Stomach (tissue), 9 donors: Measurements from ENCODE around the gene SPAG9. TPM values are rescaled to one million over a fixed set of nuclear protein-coding genes. Genes with fewer than 3 reads are reported as not detected.
"Not testable (repeated sequence)": the region's sequence is repeated elsewhere in the genome, so short reads cannot be mapped to it uniquely, and the experiment has no call there.

Experiments
- DNase-seq, 2 donors: peaks; one replicate each; pipeline versions ENCODE4 v3.0.0 to v3.0.0-alpha.2; 2013 to 2019
- H3K27ac ChIP-seq, 5 donors: fragments of 200-600 bp in 4 of 5; sonication (generic) in 4 of 5; one replicate each; pipeline ENCODE4 v1.5.1; 2013 to 2019; ENCODE audit warnings: mild to moderate bottlenecking in 1 of 5, moderate library complexity in 1 of 5
- H3K27me3 ChIP-seq, 3 donors: fragments of 200-600 bp; sonication (generic); one replicate each; pipeline ENCODE4 v1.5.1; 2017 to 2019; ENCODE audit warnings: mixed run types in 1 of 3
- H3K36me3 ChIP-seq, 4 donors: fragments of 200-600 bp; sonication (generic); 1 replicate in 3 of 4; 2 replicates in 1 of 4; pipeline ENCODE4 v1.5.1; 2016 to 2019
- H3K4me1 ChIP-seq, 4 donors: fragments of 200-600 bp; sonication (generic); one replicate each; pipeline ENCODE4 v1.5.1; 2016 to 2019
- H3K4me3 ChIP-seq, 4 donors: fragments of 200-600 bp; sonication (generic) in 3 of 4; one replicate each; pipeline ENCODE4 v1.5.1; 2016 to 2019; ENCODE audit warnings: mild to moderate bottlenecking in 1 of 4
- H3K9me3 ChIP-seq, 4 donors: fragments of 200-600 bp; sonication (generic); one replicate each; pipeline ENCODE4 v1.5.1; 2016 to 2019
- EP300 ChIP-seq: sonication (generic); formaldehyde crosslinking; IDR thresholded peaks from one replicate; pipeline ENCODE4 v1.6.1; 2017; ENCODE audit warnings: antibody characterized with exemption
- POLR2A ChIP-seq, 4 donors: fragments of 450-650 bp; IDR thresholded peaks; one replicate each; pipeline ENCODE4 v1.6.1; 2016; ENCODE audit warnings: antibody characterized with exemption in 4 of 4, control low read depth in 2 of 4, mild to moderate bottlenecking in 1 of 4, moderate library complexity in 1 of 4
- POLR2AphosphoS5 ChIP-seq, 3 donors: sonication (generic); formaldehyde crosslinking; IDR thresholded peaks; one replicate each; pipeline ENCODE4 v1.6.1; 2016; ENCODE audit warnings: antibody characterized with exemption in 3 of 3
- WGBS, 5 donors: extraction: QIAGEN DNeasy Blood & Tissue Kit in 3 of 5; methylation state at CpG; one replicate each; pipeline versions ENCODE4 v1.1.5 to v1.1.7; 2013 to 2018; 5-methylcytosine and 5-hydroxymethylcytosine counted together
- intact Hi-C: fragments of 100-400 bp; cut with DNase I; formaldehyde crosslinking; loops from one replicate; pipeline ENCODE4 v1.15.1; 2023; ENCODE audit warnings: low total_unique reads
- polyA plus RNA-seq, 3 donors: library from polyadenylated mRNA; stranded (reverse); fragments of 200-250 nt; gene quantifications; one replicate each; pipeline ENCODE4 v1.2.3, GENCODE V29; 2013
- total RNA-seq, 5 donors: library from RNA; depleted of rRNA; stranded (reverse); fragments of >200 nt; gene quantifications; one replicate each; pipeline versions ENCODE4 v1.1.0 to v1.2.3, GENCODE V29; 2014 to 2016
- TF ChIP-seq, protein P1 (sequence below), 7 experiments: fragments of 450-650 bp in 4 of 7; fragments of 200-600 bp in 3 of 7; sonication (generic) in 3 of 7; IDR thresholded peaks; one replicate each; pipeline ENCODE4 v1.5.1; 2016 to 2019; ENCODE audit warnings: antibody characterized with exemption in 7 of 7, control low read depth in 2 of 7, mild to moderate bottlenecking in 1 of 7
- donor health status: healthy with polysubstance abuse.
- donor health status: Bipolar disorder and iron deficiency.
- donor health status: healthy.

SPAG9 gene
- total and polyA plus RNA-seq, 8 donors: 10.2 to 209 (median 56.5) TPM

GRCh38 chr17:51103050-51103449 lies 17.6 kb downstream of the SPAG9 start:
- no peak for DNase-seq
- WGBS, 5 donors: 18 to 44% (median 31%) methylated on average over 3 of the region's 3 CpGs
- Histone ChIP-seq H3K36me3 (peaks cover 0 to 3% (median 0%) of the 10 kb centered on the region in 4 donors), H3K4me3 (no peak overlapping the region), H3K9me3 (no peaks in the 10 kb centered on the region), H3K27me3 (no peaks in the 10 kb centered on the region), H3K4me1 (peaks cover 28 to 75% (median 48%) of the 10 kb centered on the region in 4 donors), H3K27ac (peak overlapping the region in 1 of 5 donors; percentile 15)
- TF ChIP-seq POLR2A (IDR thresholded peaks at IDR 0.05): no peak
- TF ChIP-seq, protein P1, sequence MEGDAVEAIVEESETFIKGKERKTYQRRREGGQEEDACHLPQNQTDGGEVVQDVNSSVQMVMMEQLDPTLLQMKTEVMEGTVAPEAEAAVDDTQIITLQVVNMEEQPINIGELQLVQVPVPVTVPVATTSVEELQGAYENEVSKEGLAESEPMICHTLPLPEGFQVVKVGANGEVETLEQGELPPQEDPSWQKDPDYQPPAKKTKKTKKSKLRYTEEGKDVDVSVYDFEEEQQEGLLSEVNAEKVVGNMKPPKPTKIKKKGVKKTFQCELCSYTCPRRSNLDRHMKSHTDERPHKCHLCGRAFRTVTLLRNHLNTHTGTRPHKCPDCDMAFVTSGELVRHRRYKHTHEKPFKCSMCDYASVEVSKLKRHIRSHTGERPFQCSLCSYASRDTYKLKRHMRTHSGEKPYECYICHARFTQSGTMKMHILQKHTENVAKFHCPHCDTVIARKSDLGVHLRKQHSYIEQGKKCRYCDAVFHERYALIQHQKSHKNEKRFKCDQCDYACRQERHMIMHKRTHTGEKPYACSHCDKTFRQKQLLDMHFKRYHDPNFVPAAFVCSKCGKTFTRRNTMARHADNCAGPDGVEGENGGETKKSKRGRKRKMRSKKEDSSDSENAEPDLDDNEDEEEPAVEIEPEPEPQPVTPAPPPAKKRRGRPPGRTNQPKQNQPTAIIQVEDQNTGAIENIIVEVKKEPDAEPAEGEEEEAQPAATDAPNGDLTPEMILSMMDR (IDR thresholded peaks at IDR 0.05): no peak
- TF ChIP-seq EP300: no peak
- TF ChIP-seq POLR2AphosphoS5 (IDR thresholded peaks at IDR 0.05): no peak
- intact Hi-C loops: no loop called here

- TF ChIP-seq EP300: no peak
- peak in 1 of 3 donors; percentile 4 for TF ChIP-seq POLR2AphosphoS5 (IDR thresholded peaks at IDR 0.05)
- WGBS, 5 donors: 23 to 56% (median 46%) methylated on average over 4 of the region's 4 CpGs
- intact Hi-C loops: no loop called here
- H3K36me3 ChIP-seq: peaks cover 0 to 3% (median 0%) of the 10 kb centered on the region in 4 donors
- H3K4me3 ChIP-seq: no peak overlapping the region
- peak in 1 of 2 donors; percentile 74 for DNase-seq
- H3K27ac ChIP-seq: peak overlapping the region in 4 of 5 donors; percentile 42 to 58 (median 48)
- H3K27me3 ChIP-seq: no peaks in the 10 kb centered on the region
- no peaks in the 10 kb centered on the region for H3K9me3 ChIP-seq
- H3K4me1 ChIP-seq: peaks cover 6 to 62% (median 33%) of the 10 kb centered on the region in 4 donors
These were observed 22.8 kb downstream of the SPAG9 start for GRCh38 chr17:51097708-51098446.

GRCh38 chr17:51091635-51092034 lies 29.0 kb downstream of the SPAG9 start:
- Histone ChIP-seq H3K9me3 (no peaks in the 10 kb centered on the region), H3K4me3 (no peak overlapping the region), H3K36me3 (no peaks in the 10 kb centered on the region), H3K27ac (no peak overlapping the region), H3K4me1 (peaks cover 0 to 55% (median 32%) of the 10 kb centered on the region in 4 donors), H3K27me3 (no peaks in the 10 kb centered on the region)
- no peak for DNase-seq
- 72 to 79% (median 74%) methylated on average over 2 of the region's 2 CpGs for WGBS, 5 donors
- TF ChIP-seq, protein P1 (IDR thresholded peaks at IDR 0.05): no peak
- TF ChIP-seq EP300: no peak
- TF ChIP-seq POLR2AphosphoS5 (IDR thresholded peaks at IDR 0.05): no peak
- TF ChIP-seq POLR2A (IDR thresholded peaks at IDR 0.05): no peak
- intact Hi-C loops: no loop called here

- H3K9me3 ChIP-seq, H3K4me3 ChIP-seq, intact Hi-C loops, H3K27me3 ChIP-seq, H3K36me3 ChIP-seq: not testable (repeated sequence)
- 88 to 98% (median 90%) methylated on average over 10 of the region's 10 CpGs for WGBS, 5 donors
- Histone ChIP-seq H3K4me1 (peaks cover 9 to 65% (median 28%) of the 10 kb centered on the region in 4 donors), H3K27ac (peak overlapping the region in 2 of 5 donors; percentile 28 to 39)
- DNase-seq: peak in 1 of 2 donors; percentile 39
These were observed 31.8 kb downstream of the SPAG9 start for GRCh38 chr17:51088868-51089267.

- Histone ChIP-seq H3K4me1 (peaks cover 9 to 61% (median 27%) of the 10 kb centered on the region in 4 donors), H3K27me3 (no peaks in the 10 kb centered on the region)
These were observed 32.4 kb downstream of the SPAG9 start for GRCh38 chr17:51088287-51088686.

More at GRCh38 chr17:51088287-51088686, 32.4 kb downstream of the SPAG9 start:
- no peak for DNase-seq
- TF ChIP-seq, protein P1 (IDR thresholded peaks at IDR 0.05): no peak
- no peak for TF ChIP-seq EP300
- TF ChIP-seq POLR2AphosphoS5 (IDR thresholded peaks at IDR 0.05): no peak
- no peak for TF ChIP-seq POLR2A (IDR thresholded peaks at IDR 0.05)
- Histone ChIP-seq H3K27ac (peak overlapping the region in 2 of 5 donors; percentile 28 to 39), H3K9me3 (no peaks in the 10 kb centered on the region), H3K36me3 (no peaks in the 10 kb centered on the region), H3K4me3 (no peak overlapping the region)
- 86 to 97% (median 94%) methylated on average over 9 of the region's 9 CpGs for WGBS, 5 donors
- intact Hi-C loops: no loop called here
